HepG2 (cell line): ENCODE measurements around the gene CDC37. TPM values are rescaled to one million over a fixed set of nuclear protein-coding genes. Genes with fewer than 3 reads are reported as not detected.

ENCODE experiments used
- ATAC-seq: fragments of 200-7000 bp; cut with Tn5 transposase; 3 replicates; pipeline ENCODE4 v1.9.1; 2020; ENCODE audit warnings: mild to moderate bottlenecking, moderate library complexity
- BruUV-seq: library from RNA; stranded (reverse); fragments of 400-500 nt; replicated peaks from 2 replicates; lab custom pipeline; 2021; lab: Mats Ljungman, UMichigan
- CTCF ChIA-PET: fragments of 300-600 bp; formaldehyde crosslinking; extraction: SDS; loops from one replicate; lab custom pipeline; 2021; ENCODE audit warnings: low total read pairs, inconsistent platforms, low intra/inter-chr PET ratio; lab: Yijun Ruan, JAX
- POLR2A ChIA-PET: fragments of 350-600 bp; sonication (Branson Sonifier 250); formaldehyde crosslinking; loops from one replicate; lab custom pipeline; 2020; ENCODE audit warnings: antibody characterized with exemption, inconsistent platforms; lab: Yijun Ruan, JAX
- DNase-seq: peaks from one replicate; pipeline ENCODE4 v3.0.0-alpha.2; 2015; ENCODE audit warnings: low spot score
- FAIRE-seq: peaks from 3 replicates; lab custom pipeline; 2011; peaks lifted over from hg19 to GRCh38; lab: Jason Lieb, UNC
- H2AFZ ChIP-seq: one replicate; pipeline ENCODE4 v1.6.1; 2011; ENCODE audit warnings: low read length, inconsistent platforms
- H3K27ac ChIP-seq: fragments of 300-600 bp; 3 replicates; pipeline ENCODE4 v1.8.0; 2011; ENCODE audit warnings: mixed run types, mild to moderate bottlenecking, mixed read lengths, low read length, inconsistent platforms; ENCODE audit not compliant: insufficient read depth; ENCODE audit errors: extremely low read length
- H3K27me3 ChIP-seq, 2 experiments: fragments of 200-600 bp in 1 of 2; 2 replicates in 1 of 2; 3 replicates in 1 of 2; pipeline versions ENCODE4 v1.6.0 to v1.8.0; 2011; ENCODE audit warnings: low read length in 2 of 2, mild to moderate bottlenecking in 2 of 2, moderate library complexity in 2 of 2, inconsistent platforms in 1 of 2; ENCODE audit not compliant: insufficient read depth in 2 of 2, control insufficient read depth in 1 of 2
- H3K36me3 ChIP-seq, 2 experiments: fragments of 200-600 bp in 1 of 2; replicated peaks in 1 of 2; 2 replicates in 1 of 2; 3 replicates in 1 of 2; pipeline versions ENCODE4 v1.5.1 to v1.8.0; 2011; ENCODE audit warnings: low read length in 2 of 2, inconsistent platforms in 1 of 2; ENCODE audit not compliant: insufficient read depth in 2 of 2, control insufficient read depth in 1 of 2
- H3K4me1 ChIP-seq: 2 replicates; pipeline ENCODE4 v1.5.1; 2012; ENCODE audit warnings: low read length, inconsistent platforms; ENCODE audit not compliant: insufficient read depth
- H3K4me2 ChIP-seq: 2 replicates; pipeline ENCODE4 v1.6.0; 2011; ENCODE audit warnings: low read depth, low read length, inconsistent platforms
- H3K4me3 ChIP-seq, 3 experiments: fragments of 200-600 bp in 1 of 3; sonication (generic), shearing (Covaris generic) in 1 of 3; replicated peaks in 1 of 3; 2 replicates each; pipeline ENCODE4 v1.5.1; 2011 to 2016; ENCODE audit warnings: low read length in 3 of 3, inconsistent platforms in 2 of 3, low read depth in 2 of 3, mild to moderate bottlenecking in 2 of 3, control low read depth in 1 of 3, mixed read lengths in 1 of 3; ENCODE audit not compliant: insufficient read depth in 1 of 3
- H3K79me2 ChIP-seq: one replicate; pipeline ENCODE4 v1.6.1; 2011; ENCODE audit warnings: low read length, inconsistent platforms; ENCODE audit not compliant: insufficient read depth
- H3K9ac ChIP-seq: 2 replicates; pipeline ENCODE4 v1.6.0; 2011; ENCODE audit warnings: mild to moderate bottlenecking, low read depth, low read length, inconsistent platforms; ENCODE audit not compliant: insufficient read depth
- H3K9me3 ChIP-seq: 2 replicates; pipeline ENCODE4 v1.5.1; 2012; ENCODE audit warnings: mild to moderate bottlenecking, low read length
- H4K20me1 ChIP-seq: 2 replicates; pipeline ENCODE4 v1.6.0; 2011; ENCODE audit warnings: inconsistent platforms, mild to moderate bottlenecking, low read length, moderate library complexity; ENCODE audit not compliant: insufficient read depth
- CEBPG ChIP-seq: IDR thresholded peaks from 2 replicates; pipeline ENCODE4 v1.6.1; 2016
- IKZF4 ChIP-seq: sonication (generic); formaldehyde crosslinking; IDR thresholded peaks from 2 replicates; pipeline ENCODE4 v1.5.1; 2020; ENCODE audit warnings: borderline replicate concordance, mild to moderate bottlenecking, low read depth, missing genetic modification reagents; ENCODE audit errors: not compliant biosample characterization
- MAFF ChIP-seq: IDR thresholded peaks from 2 replicates; pipeline ENCODE4 v1.6.1; 2011; ENCODE audit warnings: low read depth, low read length, improper control_type of control experiment
- MXI1 ChIP-seq: IDR thresholded peaks from 3 replicates; pipeline ENCODE4 v1.6.1; 2012; ENCODE audit warnings: low read depth, low read length, inconsistent platforms, borderline replicate concordance
- RBM39 ChIP-seq: fragments of 200-400 bp; formaldehyde crosslinking; IDR thresholded peaks from one replicate; pipeline ENCODE4 v1.6.1; 2018; ENCODE audit warnings: antibody characterized with exemption, mild to moderate bottlenecking, low read depth, low read length; ENCODE audit not compliant: poor library complexity, severe bottlenecking
- SAFB2 ChIP-seq: sonication (generic); formaldehyde crosslinking; IDR thresholded peaks from 2 replicates; pipeline ENCODE4 v1.5.1; 2020; ENCODE audit warnings: missing genetic modification reagents, low read depth, mild to moderate bottlenecking, borderline replicate concordance
- TCF12 ChIP-seq, 2 experiments: fragments of 450-650 bp in 1 of 2; sonication (generic) in 1 of 2; formaldehyde crosslinking in 1 of 2; IDR thresholded peaks; 2 replicates each; pipeline versions ENCODE4 v1.6.1 to v1.8.0; 2017 to 2022; ENCODE audit warnings: antibody characterized with exemption in 1 of 2, mild to moderate bottlenecking in 1 of 2, missing genetic modification reagents in 1 of 2, moderate library complexity in 1 of 2
- ZBTB25 ChIP-seq: IDR thresholded peaks from 2 replicates; pipeline ENCODE4 v1.6.1; 2018; ENCODE audit warnings: missing genetic modification reagents
- ZNF24 ChIP-seq: fragments of 450-650 bp; IDR thresholded peaks from 2 replicates; pipeline ENCODE4 v1.6.1; 2017; ENCODE audit warnings: antibody characterized with exemption, mild to moderate bottlenecking
- ZNF280B ChIP-seq: sonication (generic); formaldehyde crosslinking; IDR thresholded peaks from 2 replicates; pipeline ENCODE4 v1.5.0; 2020; ENCODE audit warnings: missing genetic modification reagents, mild to moderate bottlenecking, borderline replicate concordance
- ZNF281 ChIP-seq: sonication (generic); formaldehyde crosslinking; IDR thresholded peaks from 2 replicates; pipeline ENCODE4 v1.4.0; 2020; ENCODE audit warnings: missing genetic modification reagents, borderline replicate concordance
- ZNF530 ChIP-seq: sonication (generic); formaldehyde crosslinking; IDR thresholded peaks from 2 replicates; pipeline ENCODE4 v1.5.0; 2020; ENCODE audit warnings: low read depth, mild to moderate bottlenecking, missing genetic modification reagents
- WGBS: methylation state at CpG from one replicate; pipeline ENCODE4 v1.1.6; 2017; ENCODE audit warnings: low lambda C conversion rate; 5-methylcytosine and 5-hydroxymethylcytosine counted together
- in situ Hi-C: cut with HindIII; loops from 2 replicates; pipeline ENCODE4 v1.10.0; 2017; ENCODE audit warnings: low pct_unique_long_range_greater_than_20kb; ENCODE audit not compliant: extremely low pct_ligation_motif_present
- intact Hi-C: fragments of 100-400 bp; cut with micrococcal nuclease; formaldehyde crosslinking; loops from one replicate; pipeline ENCODE4 v1.10.0; 2022; ENCODE audit not compliant: unreplicated experiment
- polyA plus RNA-seq, 8 experiments: library from polyadenylated mRNA; depleted of rRNA in 3 of 8; stranded (reverse) in 7 of 8; unstranded in 1 of 8; fragments of >200 nt; fragmentation: Illumina TruSeq in 4 of 8; extraction: Trizol in 4 of 8; gene quantifications; 2 replicates each; pipeline versions ENCODE4 v1.2.1 to v1.2.3, GENCODE V29; 2011 to 2016; ENCODE audit warnings: low read depth in 4 of 8, missing spikeins in 1 of 8, mixed read lengths in 1 of 8; ENCODE audit not compliant: insufficient read depth in 1 of 8
- total RNA-seq, 5 experiments: library from RNA; depleted of rRNA; stranded (reverse); fragments of >200 nt; fragmentation: Illumina TruSeq; extraction: Trizol; gene quantifications; 2 replicates each; pipeline ENCODE4 v1.2.3, GENCODE V29; 2016; ENCODE audit warnings: low read depth in 1 of 5
- TF ChIP-seq, protein P1 (sequence below): sonication (generic); formaldehyde crosslinking; IDR thresholded peaks from 2 replicates; pipeline ENCODE4 v1.8.1; 2022; ENCODE audit warnings: mild to moderate bottlenecking, missing genetic modification reagents
- TF ChIP-seq, protein P2 (sequence below): sonication (generic); formaldehyde crosslinking; IDR thresholded peaks from 2 replicates; pipeline ENCODE4 v1.4.0; 2020; ENCODE audit warnings: missing genetic modification reagents

CDC37 gene
- total and polyA plus RNA-seq, 2 of the 13 experiments (the other 11 are each of a cell fraction or from before 2014, with no cell fraction given) = 158 to 177 TPM

DNA sequence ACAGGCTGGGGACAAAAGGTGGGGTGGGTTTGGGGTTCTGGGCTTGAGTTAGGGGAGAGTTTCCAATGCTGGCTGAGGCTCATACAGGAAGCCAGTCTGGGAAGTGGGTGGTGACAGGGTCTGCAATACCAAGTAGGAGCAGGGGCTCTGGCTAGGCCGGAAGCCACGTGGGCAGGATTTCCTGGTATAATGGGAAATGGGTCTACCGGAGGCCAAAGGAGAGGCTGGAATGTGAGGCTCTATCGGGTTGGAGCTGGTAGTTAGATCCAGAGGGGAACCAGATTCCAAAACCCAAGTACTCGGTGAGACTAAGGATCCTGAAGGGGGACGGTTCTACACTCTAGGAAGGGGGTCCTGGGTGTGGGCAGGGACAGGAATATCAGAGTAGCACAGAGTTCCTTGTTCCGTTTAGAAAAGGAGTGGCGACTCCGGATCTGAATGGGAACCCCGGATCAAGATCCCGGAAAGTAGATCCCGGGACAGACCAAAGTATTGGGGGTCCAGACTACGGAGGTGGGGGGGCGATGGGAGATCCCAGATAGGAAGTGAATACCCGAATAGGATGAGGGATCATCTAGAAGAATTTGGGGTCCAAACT, 802 bp downstream of the CDC37 start:
- peak; percentile 24 for ATAC-seq
- ChIA-PET CTCF (interaction anchor here (3.7 to 4.0 kb wide), 2 partner anchors 14 to 22 kb away, joined by 37 to 40 read pairs; no protein-coding TSS in a partner anchor), POLR2A (interaction anchor here (1.5 to 1.8 kb wide), 3 partner anchors 68 to 142 kb away, joined by 4 read pairs; partner anchors contain the start of gene RAVER1)
- in situ Hi-C loops = no loop called here
- Histone ChIP-seq H3K79me2 (peaks cover 48% of the 10 kb centered on the region), H3K27ac (peak overlapping the region; percentile 62), H3K4me2 (peak overlapping the region; percentile 100), H3K27me3 (peaks cover 0 to 21% of the 10 kb centered on the region in 2 experiments; a peak in 3 of 5 replicates), H3K4me3 (peak overlapping the region; percentile 87 to 93 (median 90)), H4K20me1 (peaks cover 16% of the 10 kb centered on the region; the same call in 1 of the 2 replicates), H3K9me3 (no peaks in the 10 kb centered on the region), H3K9ac (peak overlapping the region; percentile 91), H3K4me1 (peaks cover 17% of the 10 kb centered on the region), H2AFZ (no peak overlapping the region), H3K36me3 (peaks cover 2 to 13% of the 10 kb centered on the region in 2 experiments; a peak in 4 of 5 replicates)
- BruUV-seq = no TSS peak
- FAIRE-seq = peak; percentile 60
- 2% methylated on average over 15 of the region's 15 CpGs for WGBS
- intact Hi-C loops = no loop called here
- DNase-seq = peak; percentile 64
- TF ChIP-seq IKZF4 (CRISPR knock-in tag) (no peak), ZNF280B (CRISPR knock-in tag) (no peak), SAFB2 (CRISPR knock-in tag) (no peak), ZNF281 (CRISPR knock-in tag) (no peak), RBM39 (no peak), TCF12 (IDR thresholded peaks at IDR 0.05) (no peak), TCF12 (CRISPR knock-in tag; IDR thresholded peaks at IDR 0.05) (no peak), ZNF24 (no peak), MXI1 (peak; percentile 62; the same call in 1 of the 3 replicates), MAFF (no peak), ZNF530 (CRISPR knock-in tag) (no peak), CEBPG (no peak), ZBTB25 (no peak)
- TF ChIP-seq, protein P1, sequence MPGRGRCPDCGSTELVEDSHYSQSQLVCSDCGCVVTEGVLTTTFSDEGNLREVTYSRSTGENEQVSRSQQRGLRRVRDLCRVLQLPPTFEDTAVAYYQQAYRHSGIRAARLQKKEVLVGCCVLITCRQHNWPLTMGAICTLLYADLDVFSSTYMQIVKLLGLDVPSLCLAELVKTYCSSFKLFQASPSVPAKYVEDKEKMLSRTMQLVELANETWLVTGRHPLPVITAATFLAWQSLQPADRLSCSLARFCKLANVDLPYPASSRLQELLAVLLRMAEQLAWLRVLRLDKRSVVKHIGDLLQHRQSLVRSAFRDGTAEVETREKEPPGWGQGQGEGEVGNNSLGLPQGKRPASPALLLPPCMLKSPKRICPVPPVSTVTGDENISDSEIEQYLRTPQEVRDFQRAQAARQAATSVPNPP (CRISPR knock-in tag) = no peak
- TF ChIP-seq, protein P2, sequence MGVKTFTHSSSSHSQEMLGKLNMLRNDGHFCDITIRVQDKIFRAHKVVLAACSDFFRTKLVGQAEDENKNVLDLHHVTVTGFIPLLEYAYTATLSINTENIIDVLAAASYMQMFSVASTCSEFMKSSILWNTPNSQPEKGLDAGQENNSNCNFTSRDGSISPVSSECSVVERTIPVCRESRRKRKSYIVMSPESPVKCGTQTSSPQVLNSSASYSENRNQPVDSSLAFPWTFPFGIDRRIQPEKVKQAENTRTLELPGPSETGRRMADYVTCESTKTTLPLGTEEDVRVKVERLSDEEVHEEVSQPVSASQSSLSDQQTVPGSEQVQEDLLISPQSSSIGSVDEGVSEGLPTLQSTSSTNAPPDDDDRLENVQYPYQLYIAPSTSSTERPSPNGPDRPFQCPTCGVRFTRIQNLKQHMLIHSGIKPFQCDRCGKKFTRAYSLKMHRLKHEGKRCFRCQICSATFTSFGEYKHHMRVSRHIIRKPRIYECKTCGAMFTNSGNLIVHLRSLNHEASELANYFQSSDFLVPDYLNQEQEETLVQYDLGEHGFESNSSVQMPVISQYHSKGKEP = no peak
